Bronchial epithelial cell (primary cell): ENCODE results near the gene GALNT6. TPM values are rescaled to one million over a fixed set of nuclear protein-coding genes. Genes with fewer than 3 reads are reported as not detected.
A peak's percentile ranks its signal among the peaks of the same experiment; 100 is the strongest.
"Not testable (repeated sequence)": the region's sequence is repeated elsewhere in the genome, so short reads cannot be mapped to it uniquely, and the experiment has no call there.

ENCODE experiments used
- DNase-seq: peaks from one replicate; pipeline ENCODE4 v3.0.0-alpha.2; 2010; ENCODE audit warnings: low read depth
- FAIRE-seq: peaks from 2 replicates; lab custom pipeline; 2011; peaks lifted over from hg19 to GRCh38; lab: Jason Lieb, UNC
- H3K27me3 ChIP-seq: 2 replicates; pipeline ENCODE4 v1.5.1; 2011; ENCODE audit warnings: low read length; ENCODE audit not compliant: control insufficient read depth, insufficient read depth
- H3K36me3 ChIP-seq: 2 replicates; pipeline ENCODE4 v1.5.1; 2011; ENCODE audit warnings: low read length; ENCODE audit not compliant: control insufficient read depth, insufficient read depth
- H3K4me3 ChIP-seq: 2 replicates; pipeline ENCODE4 v1.5.1; 2011; ENCODE audit warnings: mild to moderate bottlenecking, low read depth, low read length, control low read depth
- CTCF ChIP-seq: IDR thresholded peaks from 2 replicates; pipeline ENCODE4 v1.5.1; 2011; ENCODE audit warnings: mild to moderate bottlenecking, moderate library complexity, low read length, control low read depth, inconsistent platforms; ENCODE audit not compliant: insufficient read depth, severe bottlenecking
- total RNA-seq: library from RNA; depleted of rRNA; stranded (reverse); fragments of >200 nt; gene quantifications from 2 replicates; pipeline ENCODE4 v1.2.1, GENCODE V29; 2014

Gene GALNT6
- total RNA-seq, 1 donor from 2014 or later, result 14.0 TPM

DNA sequence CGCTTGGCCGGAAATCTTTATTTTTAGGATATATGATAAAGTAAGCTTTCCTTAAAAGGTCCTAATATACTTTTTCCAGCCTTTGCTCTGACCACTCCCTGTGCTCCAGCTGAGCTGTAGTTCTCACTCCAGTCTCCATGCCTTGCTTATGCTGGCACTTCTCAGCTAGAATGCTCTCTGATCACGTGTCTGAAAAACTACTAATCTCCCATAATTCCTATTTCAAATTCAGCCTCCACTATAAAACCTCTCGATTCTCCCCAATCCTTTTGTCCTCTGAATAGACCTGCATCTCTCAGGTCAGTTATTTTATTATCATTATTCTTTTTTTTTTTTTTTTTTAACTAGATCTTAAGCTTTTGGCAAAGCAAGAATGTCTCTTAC, 70.9 kb downstream of the GALNT6 start:
- DNase-seq, result no peak
- no peak overlapping the region for H3K4me3 ChIP-seq
- TF ChIP-seq CTCF, result no peak
- H3K27me3 ChIP-seq, result no peaks in the 10 kb centered on the region
- H3K36me3 ChIP-seq, result no peaks in the 10 kb centered on the region
- FAIRE-seq, result no peak

- DNase-seq, result no peak
- no peak for TF ChIP-seq CTCF
- H3K4me3 ChIP-seq, result no peak overlapping the region
- no peaks in the 10 kb centered on the region for H3K36me3 ChIP-seq
- no peaks in the 10 kb centered on the region for H3K27me3 ChIP-seq
- no peak for FAIRE-seq
These were observed 72.2 kb downstream of the GALNT6 start for GRCh38 chr12:51318846-51319599.

DNA sequence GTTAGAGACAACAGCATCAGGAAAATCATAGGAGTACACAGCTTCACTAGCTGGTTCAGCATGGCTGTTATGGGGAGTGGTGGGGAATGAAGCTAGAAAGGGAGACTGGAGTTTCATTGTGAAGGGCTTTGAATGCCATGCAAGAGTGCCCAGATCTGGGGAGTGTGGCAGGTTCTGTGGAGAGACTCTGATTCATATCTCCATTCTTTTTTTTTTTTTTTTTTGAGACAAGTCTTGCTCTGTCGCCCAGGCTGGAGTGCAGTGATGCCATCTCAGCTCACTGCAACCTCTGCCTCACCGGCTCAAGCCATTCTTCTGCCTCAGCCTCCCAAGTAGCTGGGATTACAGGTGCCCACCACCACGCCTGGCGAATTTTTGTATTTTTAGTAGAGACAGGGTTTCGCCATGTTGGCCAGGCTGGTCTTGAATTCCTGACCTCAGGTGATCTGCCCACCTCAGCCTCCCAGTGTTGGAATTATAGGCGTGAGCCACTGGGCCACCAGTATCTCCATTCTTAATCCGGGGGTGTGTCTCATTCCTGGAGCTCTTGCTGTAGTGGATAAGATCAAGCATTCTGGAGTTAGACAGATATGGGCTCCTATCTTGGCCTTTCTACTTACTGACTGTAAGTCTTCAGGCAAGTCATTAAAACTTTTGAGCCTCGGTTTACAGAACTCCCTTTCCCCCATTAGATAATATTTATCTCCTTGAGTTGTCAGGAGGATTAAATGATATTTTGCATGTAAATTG, 73.0 kb downstream of the GALNT6 start:
- not testable (repeated sequence) for DNase-seq, H3K36me3 ChIP-seq, H3K27me3 ChIP-seq, H3K4me3 ChIP-seq, FAIRE-seq

- Histone ChIP-seq H3K27me3 (no peaks in the 10 kb centered on the region), H3K4me3 (no peak overlapping the region), H3K36me3 (no peaks in the 10 kb centered on the region)
- FAIRE-seq, result no peak
- no peak for DNase-seq
- TF ChIP-seq CTCF, result no peak
These were observed 79.8 kb downstream of the GALNT6 start for GRCh38 chr12:51311389-51311788.

DNA sequence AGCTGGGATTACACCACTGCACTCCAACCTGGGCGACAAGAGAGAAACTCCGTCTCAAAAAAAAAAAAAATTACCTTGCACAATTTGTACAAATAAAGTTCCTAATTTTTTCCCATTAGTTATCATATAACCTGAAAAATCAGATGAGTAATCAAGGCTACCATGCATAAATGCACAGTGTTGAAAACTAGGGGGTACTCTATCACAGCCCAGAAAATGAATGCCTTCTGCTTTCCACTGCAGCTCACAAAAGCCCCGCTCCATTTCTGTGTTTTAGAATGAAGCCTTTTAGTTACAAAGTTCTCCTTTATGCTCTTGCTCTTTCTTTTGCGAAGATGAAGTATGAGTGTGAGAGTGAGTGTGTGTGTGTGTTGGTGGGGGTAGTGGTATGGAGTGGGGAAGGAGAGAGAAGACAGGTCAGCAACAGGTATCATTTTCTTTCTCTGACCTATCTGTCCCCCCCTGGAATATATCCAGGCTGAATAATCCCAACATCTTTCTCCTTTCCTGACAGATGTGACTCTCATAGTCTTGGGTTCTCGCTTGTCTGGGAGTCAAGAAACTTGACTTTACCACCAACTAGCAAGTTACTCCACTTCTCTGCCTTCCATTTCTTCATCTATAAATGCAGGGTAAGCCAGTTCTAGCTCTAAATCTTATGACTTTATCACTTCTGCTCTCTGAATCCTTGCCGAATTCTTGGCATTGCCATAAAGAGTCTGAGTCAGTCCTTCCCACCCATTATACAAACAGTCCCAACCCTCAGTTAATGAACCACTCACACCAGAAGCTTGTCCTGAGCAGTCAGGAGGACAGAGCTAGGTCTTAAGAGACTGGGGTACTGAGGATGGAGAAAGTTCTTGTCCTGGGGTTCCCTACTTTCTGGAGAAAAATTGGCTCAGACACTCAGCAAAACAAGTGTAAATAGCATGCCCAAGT, 83.3 kb downstream of the GALNT6 start:
- peak; percentile 94 for DNase-seq
- no peak for TF ChIP-seq CTCF
- no peaks in the 10 kb centered on the region for H3K36me3 ChIP-seq
- H3K4me3 ChIP-seq, result no peak overlapping the region
- H3K27me3 ChIP-seq, result no peaks in the 10 kb centered on the region
- FAIRE-seq, result no peak
